Aorta (tissue), 5 donors: ENCODE data around the gene UIMC1. TPM values are rescaled to one million over a fixed set of nuclear protein-coding genes. Genes with fewer than 3 reads are reported as not detected.

ENCODE experiments used
- ATAC-seq: fragments of 200-7000 bp; cut with Tn5 transposase; one replicate; pipeline ENCODE4 v1.9.1; 2022; ENCODE audit warnings: moderate library complexity; ENCODE audit not compliant: low FRiP score
- DNase-seq, 2 donors: peaks; one replicate each; pipeline ENCODE4 v3.0.0-alpha.2; 2020
- H3K27ac ChIP-seq, 2 donors: one replicate each; pipeline ENCODE4 v1.5.1; 2013; ENCODE audit warnings: low read length in 2 of 2, mild to moderate bottlenecking in 2 of 2, moderate library complexity in 2 of 2, control low read depth in 1 of 2, inconsistent platforms in 1 of 2, low read depth in 1 of 2
- H3K27me3 ChIP-seq, 2 donors: one replicate each; pipeline ENCODE4 v1.6.1; 2013; ENCODE audit warnings: control low read depth in 1 of 2, low read length in 1 of 2, mild to moderate bottlenecking in 1 of 2, moderate library complexity in 1 of 2; ENCODE audit not compliant: insufficient read depth in 2 of 2, control insufficient read depth in 1 of 2
- H3K36me3 ChIP-seq, 2 donors: one replicate each; pipeline ENCODE4 v1.6.1; 2013; ENCODE audit warnings: control low read depth in 1 of 2, low read length in 1 of 2, mild to moderate bottlenecking in 1 of 2; ENCODE audit not compliant: insufficient read depth in 2 of 2, control insufficient read depth in 1 of 2
- H3K4me1 ChIP-seq, 2 donors: one replicate each; pipeline ENCODE4 v1.6.1; 2013; ENCODE audit warnings: low read length in 2 of 2, control low read depth in 1 of 2, mild to moderate bottlenecking in 1 of 2, moderate library complexity in 1 of 2; ENCODE audit not compliant: insufficient read depth in 2 of 2, control insufficient read depth in 1 of 2
- H3K4me3 ChIP-seq, 2 donors: one replicate each; pipeline ENCODE4 v1.5.1; 2013; ENCODE audit warnings: low read length in 2 of 2, control low read depth in 1 of 2, mild to moderate bottlenecking in 1 of 2
- H3K9me3 ChIP-seq: one replicate; pipeline ENCODE4 v1.6.1; 2013; ENCODE audit warnings: mild to moderate bottlenecking, low read length; ENCODE audit not compliant: control insufficient read depth
- WGBS, 2 donors: extraction: QIAGEN DNeasy Blood & Tissue Kit; methylation state at CpG; one replicate each; pipeline ENCODE4 v1.1.7; 2013; 5-methylcytosine and 5-hydroxymethylcytosine counted together
- intact Hi-C, 2 donors: fragments of 100-400 bp; cut with DNase I; formaldehyde crosslinking; loops; one replicate each; pipeline versions ENCODE4 v1.14.2 to v1.15.0; 2022
- polyA plus RNA-seq, 2 donors: library from polyadenylated mRNA; stranded (reverse); fragments of 200-250 nt; gene quantifications; one replicate each; pipeline ENCODE4 v1.2.3, GENCODE V29; 2013
- total RNA-seq, 2 donors: library from RNA; stranded (reverse); fragmentation: NEBNext Ultra II Directional; extraction: Animal tissue kit (Norgen Biotek cat#: 25700); gene quantifications; one replicate each; pipeline ENCODE4 v1.2.1, GENCODE V29; 2021
- donor health status: healthy with polysubstance abuse.
- donor health status: Bipolar disorder and iron deficiency.
- donor health status: DM: no; HTN: no; CAD: no.
- donor health status: DM: no; HTN: no; CAD: no.
- donor health status: DM: yes; HTN: yes; CAD: no.

The UIMC1 gene
- total and polyA plus RNA-seq, 4 donors: 26.3 to 54.8 (median 44.5) TPM

GRCh38 chr5:176865964-176866363 lies 140.6 kb downstream of the UIMC1 start:
- no peak for ATAC-seq

GRCh38 chr5:176864755-176865154 lies 141.8 kb downstream of the UIMC1 start:
- Histone ChIP-seq H3K9me3 (no peaks in the 10 kb centered on the region), H3K36me3 (no peaks in the 10 kb centered on the region), H3K27ac (no peak overlapping the region), H3K27me3 (no peaks in the 10 kb centered on the region), H3K4me3 (no peak overlapping the region), H3K4me1 (no peaks in the 10 kb centered on the region)
- intact Hi-C loops: no loop called here
- WGBS, 2 donors: 66 to 81% methylated on average over 8 of the region's 8 CpGs
- DNase-seq (no peak), ATAC-seq (no peak)

More at GRCh38 chr5:176865964-176866363, 140.6 kb downstream of the UIMC1 start:
- H3K4me1 ChIP-seq: no peaks in the 10 kb centered on the region
- WGBS, 2 donors: 73 to 77% methylated on average over 7 of the region's 7 CpGs
- no peaks in the 10 kb centered on the region for H3K27me3 ChIP-seq
- H3K4me3 ChIP-seq: no peak overlapping the region
- no peak for DNase-seq
- intact Hi-C loops: no loop called here
- H3K36me3 ChIP-seq: no peaks in the 10 kb centered on the region
- H3K9me3 ChIP-seq: no peaks in the 10 kb centered on the region
- H3K27ac ChIP-seq: no peak overlapping the region

GRCh38 chr5:176863765-176864098 lies 142.8 kb downstream of the UIMC1 start:
- H3K4me3 ChIP-seq: no peak overlapping the region
- no peak overlapping the region for H3K27ac ChIP-seq
- H3K9me3 ChIP-seq: no peaks in the 10 kb centered on the region
- ATAC-seq (no peak), DNase-seq (no peak)
- WGBS, 2 donors: 24 to 33% methylated on average over 4 to 5 of the region's 5 CpGs
- intact Hi-C loops: no loop called here
- H3K36me3 ChIP-seq: no peaks in the 10 kb centered on the region
- H3K27me3 ChIP-seq: no peaks in the 10 kb centered on the region
- no peaks in the 10 kb centered on the region for H3K4me1 ChIP-seq

DNA sequence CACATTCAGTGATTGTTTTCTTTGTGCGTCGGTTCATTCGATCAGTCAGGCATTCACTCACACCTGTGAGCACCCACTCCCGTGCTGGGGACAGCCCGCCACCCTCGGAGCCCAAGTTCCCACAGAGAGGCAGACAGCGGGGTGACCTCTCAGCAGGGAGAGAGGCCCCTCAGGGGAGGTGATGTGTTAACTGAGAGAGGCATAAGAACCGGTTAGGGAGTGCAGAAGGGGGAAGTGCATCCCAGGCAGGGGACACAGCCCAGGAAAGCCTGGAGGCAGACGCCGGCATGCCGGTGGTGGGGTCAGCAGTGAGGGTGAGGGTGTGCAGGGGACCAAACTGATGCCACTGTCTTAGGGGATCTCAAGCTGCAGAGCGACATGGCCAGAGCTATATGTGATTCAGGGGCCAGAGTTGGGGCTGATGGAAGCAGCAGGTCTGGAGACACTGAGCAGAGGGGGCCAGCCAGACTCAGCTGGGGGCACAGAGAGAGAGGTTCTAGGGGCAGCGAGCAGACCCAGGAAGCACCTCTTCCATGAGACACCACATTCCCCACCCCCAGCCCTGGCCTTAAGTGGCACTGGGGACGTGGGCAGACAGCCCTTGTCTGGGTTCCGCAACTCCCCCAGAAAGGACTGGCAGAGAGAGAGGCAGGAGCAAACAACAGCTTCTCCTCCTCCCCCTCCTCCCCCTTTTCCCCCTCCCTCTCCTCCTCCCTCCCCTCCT lies 143.4 kb downstream of the UIMC1 start:
- 15% methylated on average over 13 to 15 of the region's 15 CpGs for WGBS, 2 donors
- no peak for DNase-seq
- Histone ChIP-seq H3K4me1 (no peaks in the 10 kb centered on the region), H3K4me3 (no peak overlapping the region), H3K27me3 (no peaks in the 10 kb centered on the region), H3K9me3 (no peaks in the 10 kb centered on the region), H3K27ac (no peak overlapping the region), H3K36me3 (no peaks in the 10 kb centered on the region)
- ATAC-seq: no peak
- intact Hi-C loops: no loop called here

DNA sequence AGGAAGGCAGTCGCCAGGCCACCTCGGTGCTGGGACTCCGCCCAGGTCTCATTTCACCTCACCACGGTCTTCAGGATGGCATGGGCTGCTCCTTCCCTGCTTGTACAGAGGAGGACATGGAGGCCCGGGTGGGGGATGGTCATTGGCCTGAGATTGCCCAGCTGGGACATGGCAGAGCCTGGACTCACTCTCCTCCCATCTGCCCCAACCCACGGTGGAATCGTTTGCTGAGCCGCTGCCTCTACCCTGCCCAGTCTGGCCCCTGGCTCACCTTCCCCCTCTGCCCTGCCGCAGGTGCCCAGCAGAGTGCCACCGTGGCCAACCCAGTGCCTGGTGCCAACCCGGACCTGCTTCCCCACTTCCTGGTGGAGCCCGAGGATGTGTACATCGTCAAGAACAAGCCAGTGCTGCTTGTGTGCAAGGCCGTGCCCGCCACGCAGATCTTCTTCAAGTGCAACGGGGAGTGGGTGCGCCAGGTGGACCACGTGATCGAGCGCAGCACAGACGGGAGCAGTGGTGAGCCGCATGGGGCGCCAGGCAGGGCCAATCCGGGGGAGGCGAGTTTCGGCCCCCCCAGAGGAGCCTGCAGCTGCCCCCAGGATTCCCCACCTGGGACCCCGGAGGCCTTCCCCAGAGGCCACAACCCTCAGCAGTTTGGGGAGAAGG lies 144.1 kb downstream of the UIMC1 start:
- Histone ChIP-seq H3K36me3 (no peaks in the 10 kb centered on the region), H3K27ac (no peak overlapping the region), H3K4me1 (no peaks in the 10 kb centered on the region), H3K9me3 (no peaks in the 10 kb centered on the region), H3K27me3 (no peaks in the 10 kb centered on the region), H3K4me3 (no peak overlapping the region)
- WGBS, 2 donors: 59 to 61% methylated on average over 25 to 28 of the region's 28 CpGs
- DNase-seq: no peak
- intact Hi-C loops: no loop called here
- ATAC-seq: peak; percentile 6

GRCh38 chr5:176861276-176861675 lies 145.3 kb downstream of the UIMC1 start:
- DNase-seq: no peak
- no peaks in the 10 kb centered on the region for H3K4me1 ChIP-seq
- no peaks in the 10 kb centered on the region for H3K27me3 ChIP-seq

DNA sequence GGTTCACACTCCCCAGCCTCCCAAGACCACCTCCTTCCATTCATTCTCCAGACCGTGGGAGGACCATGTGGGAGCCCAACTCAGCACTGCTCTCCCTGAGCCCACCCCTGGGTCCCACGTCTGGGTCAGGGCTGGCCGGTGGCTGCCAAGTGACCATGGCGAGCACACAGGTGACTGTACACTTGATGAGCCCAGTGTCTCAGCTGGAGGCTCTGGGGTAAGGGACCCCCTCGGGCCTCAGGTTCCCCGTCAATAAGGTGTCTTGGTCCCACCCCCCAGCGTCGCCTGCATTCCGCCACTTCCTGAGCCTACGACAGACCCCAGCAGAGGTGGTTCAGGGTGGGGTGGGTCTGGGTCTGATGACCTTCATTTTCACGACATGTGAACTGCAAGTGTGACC lies 146.2 kb downstream of the UIMC1 start:
- no peak overlapping the region for H3K27ac ChIP-seq
- intact Hi-C loops: no loop called here
- ATAC-seq: no peak
- no peaks in the 10 kb centered on the region for H3K4me1 ChIP-seq
- WGBS, 2 donors: 65 to 68% methylated on average over 11 of the region's 11 CpGs
- H3K4me3 ChIP-seq: no peak overlapping the region
- no peaks in the 10 kb centered on the region for H3K36me3 ChIP-seq
- DNase-seq: no peak
- H3K9me3 ChIP-seq: no peaks in the 10 kb centered on the region
- H3K27me3 ChIP-seq: no peaks in the 10 kb centered on the region

More at GRCh38 chr5:176861276-176861675, 145.3 kb downstream of the UIMC1 start:
- H3K27ac ChIP-seq: no peak overlapping the region
- intact Hi-C loops: no loop called here
- ATAC-seq: no peak
- H3K36me3 ChIP-seq: no peaks in the 10 kb centered on the region
- WGBS, 2 donors: 85% methylated on average over 11 of the region's 11 CpGs
- no peaks in the 10 kb centered on the region for H3K9me3 ChIP-seq
- H3K4me3 ChIP-seq: no peak overlapping the region

GRCh38 chr5:176859916-176860315 lies 146.7 kb downstream of the UIMC1 start:
- Histone ChIP-seq H3K27ac (no peak overlapping the region), H3K36me3 (no peaks in the 10 kb centered on the region), H3K9me3 (no peaks in the 10 kb centered on the region), H3K4me3 (no peak overlapping the region), H3K27me3 (no peaks in the 10 kb centered on the region), H3K4me1 (no peaks in the 10 kb centered on the region)
- 61 to 75% methylated on average over 8 to 10 of the region's 10 CpGs for WGBS, 2 donors
- ATAC-seq (no peak), DNase-seq (no peak)
- intact Hi-C loops: no loop called here

DNA sequence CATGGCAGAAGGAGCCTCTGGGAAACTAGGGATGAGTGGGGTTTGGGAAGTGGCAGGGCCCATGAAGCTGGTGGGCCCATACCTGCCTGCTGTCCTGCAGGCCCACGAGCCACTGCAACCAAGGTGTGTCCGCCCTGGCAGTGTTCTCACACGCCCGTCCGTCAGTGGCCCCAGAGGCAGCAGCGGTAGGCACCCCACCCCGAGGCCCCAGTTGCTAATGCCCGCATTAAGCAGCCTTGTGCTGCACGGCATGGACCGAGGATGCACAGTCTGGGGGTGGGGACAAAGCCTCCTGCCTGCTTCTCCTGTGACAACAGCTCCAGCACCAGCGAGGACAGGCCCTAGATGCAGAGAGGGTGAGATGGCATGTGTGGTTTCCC lies 148.7 kb downstream of the UIMC1 start:
- DNase-seq (no peak), ATAC-seq (no peak)
- intact Hi-C loops: no loop called here
- Histone ChIP-seq H3K4me1 (no peaks in the 10 kb centered on the region), H3K4me3 (no peak overlapping the region), H3K27me3 (no peaks in the 10 kb centered on the region), H3K36me3 (no peaks in the 10 kb centered on the region), H3K9me3 (no peaks in the 10 kb centered on the region), H3K27ac (no peak overlapping the region)
- 76 to 80% methylated on average over 11 of the region's 11 CpGs for WGBS, 2 donors
